Lower lobe of right lung (tissue), 2 donors: ENCODE data around the gene DAGLB. TPM values are rescaled to one million over a fixed set of nuclear protein-coding genes. Genes with fewer than 3 reads are reported as not detected.

Experiments used
- ATAC-seq, 2 donors: fragments of 200-7000 bp; cut with Tn5 transposase; one replicate each; pipeline ENCODE4 v1.9.1; 2020 to 2022; ENCODE audit warnings: mild to moderate bottlenecking in 2 of 2, moderate library complexity in 2 of 2
- DNase-seq: peaks from one replicate; pipeline ENCODE4 v3.0.0-alpha.2; 2020
- H3K27ac ChIP-seq: fragments of 200-600 bp; one replicate; pipeline ENCODE4 v1.8.0; 2022
- H3K27me3 ChIP-seq: fragments of 200-600 bp; one replicate; pipeline ENCODE4 v1.8.0; 2022; ENCODE audit warnings: low read depth
- H3K36me3 ChIP-seq: fragments of 200-600 bp; one replicate; pipeline ENCODE4 v1.8.0; 2022; ENCODE audit warnings: mild to moderate bottlenecking
- H3K4me1 ChIP-seq: fragments of 200-600 bp; one replicate; pipeline ENCODE4 v1.8.0; 2022
- H3K4me3 ChIP-seq: fragments of 200-600 bp; one replicate; pipeline ENCODE4 v1.8.0; 2022; ENCODE audit warnings: mild to moderate bottlenecking
- H3K9me3 ChIP-seq: fragments of 200-600 bp; one replicate; pipeline ENCODE4 v1.8.0; 2022
- intact Hi-C: fragments of 100-400 bp; cut with DNase I; formaldehyde crosslinking; loops from one replicate; pipeline ENCODE4 v1.11.0; 2022
- total RNA-seq: library from RNA; stranded (reverse); fragmentation: NEBNext Ultra II Directional; extraction: Animal tissue kit (Norgen Biotek cat#: 25700); gene quantifications from one replicate; pipeline ENCODE4 v1.2.1, GENCODE V29; 2021
- TF ChIP-seq, protein P1 (sequence below): fragments of 200-600 bp; IDR thresholded peaks from one replicate; pipeline ENCODE4 v1.8.0; 2022; ENCODE audit warnings: antibody characterized with exemption, mild to moderate bottlenecking
- donor health status: DM: no; HTN: yes; CAD: no; lungs with severe emphysema.

DAGLB gene
- total RNA-seq, 1 donor from 2014 or later = 40.6 TPM

DNA sequence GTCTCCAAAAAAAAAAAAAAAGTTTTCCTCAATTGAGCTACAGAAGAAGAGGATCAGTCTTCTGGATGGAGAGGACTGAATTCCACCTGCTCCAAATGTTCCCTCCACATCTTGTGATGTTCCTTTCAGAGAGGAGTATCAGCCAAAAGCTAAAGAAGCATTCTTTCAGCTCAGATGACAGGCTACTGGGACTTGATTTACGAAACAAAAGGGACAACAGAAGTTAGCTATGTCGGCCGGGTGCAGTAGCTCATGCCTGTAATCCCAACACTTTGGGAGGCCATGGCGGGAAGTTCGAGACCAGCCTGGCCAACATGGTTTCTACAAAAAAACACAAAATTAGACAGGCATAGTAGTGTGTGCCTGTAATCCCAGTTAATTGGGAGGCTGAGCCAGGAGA is 7.4 kb downstream of the DAGLB start:
- Histone ChIP-seq H3K36me3 (peaks cover 40% of the 10 kb centered on the region), H3K27ac (no peak overlapping the region), H3K4me3 (no peak overlapping the region), H3K4me1 (peaks cover 57% of the 10 kb centered on the region), H3K9me3 (no peaks in the 10 kb centered on the region), H3K27me3 (no peaks in the 10 kb centered on the region)
- intact Hi-C loops = no loop called here
- DNase-seq = no peak
- ATAC-seq = no peak
- TF ChIP-seq, protein P1, sequence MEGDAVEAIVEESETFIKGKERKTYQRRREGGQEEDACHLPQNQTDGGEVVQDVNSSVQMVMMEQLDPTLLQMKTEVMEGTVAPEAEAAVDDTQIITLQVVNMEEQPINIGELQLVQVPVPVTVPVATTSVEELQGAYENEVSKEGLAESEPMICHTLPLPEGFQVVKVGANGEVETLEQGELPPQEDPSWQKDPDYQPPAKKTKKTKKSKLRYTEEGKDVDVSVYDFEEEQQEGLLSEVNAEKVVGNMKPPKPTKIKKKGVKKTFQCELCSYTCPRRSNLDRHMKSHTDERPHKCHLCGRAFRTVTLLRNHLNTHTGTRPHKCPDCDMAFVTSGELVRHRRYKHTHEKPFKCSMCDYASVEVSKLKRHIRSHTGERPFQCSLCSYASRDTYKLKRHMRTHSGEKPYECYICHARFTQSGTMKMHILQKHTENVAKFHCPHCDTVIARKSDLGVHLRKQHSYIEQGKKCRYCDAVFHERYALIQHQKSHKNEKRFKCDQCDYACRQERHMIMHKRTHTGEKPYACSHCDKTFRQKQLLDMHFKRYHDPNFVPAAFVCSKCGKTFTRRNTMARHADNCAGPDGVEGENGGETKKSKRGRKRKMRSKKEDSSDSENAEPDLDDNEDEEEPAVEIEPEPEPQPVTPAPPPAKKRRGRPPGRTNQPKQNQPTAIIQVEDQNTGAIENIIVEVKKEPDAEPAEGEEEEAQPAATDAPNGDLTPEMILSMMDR = no peak

DNA sequence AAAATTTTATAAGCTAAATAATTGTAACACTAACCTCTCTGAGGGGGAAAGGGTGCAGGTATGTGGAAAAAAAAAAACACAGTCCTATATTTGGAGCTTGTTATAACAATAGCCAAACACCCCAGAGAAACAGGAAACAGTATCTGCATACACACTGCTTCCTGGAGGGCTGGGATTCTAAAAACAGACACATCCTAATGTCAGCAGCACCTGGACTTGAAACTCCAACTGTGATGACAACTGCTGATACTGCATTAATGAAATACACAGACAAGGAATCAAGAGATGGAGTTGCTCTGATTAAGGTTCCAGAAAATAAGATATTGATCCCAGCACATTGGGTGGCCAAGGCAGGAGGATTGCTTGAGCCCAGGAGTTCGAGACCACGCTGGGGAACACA is 9.3 kb downstream of the DAGLB start:
- intact Hi-C loops = no loop called here
- ATAC-seq (no peak), DNase-seq (no peak)
- no peaks in the 10 kb centered on the region for H3K27me3 ChIP-seq
- no peak overlapping the region for H3K4me3 ChIP-seq
- H3K36me3 ChIP-seq = peaks cover 35% of the 10 kb centered on the region
- H3K27ac ChIP-seq = no peak overlapping the region
- H3K4me1 ChIP-seq = peaks cover 55% of the 10 kb centered on the region
- TF ChIP-seq, protein P1 = no peak
- no peaks in the 10 kb centered on the region for H3K9me3 ChIP-seq

DNA sequence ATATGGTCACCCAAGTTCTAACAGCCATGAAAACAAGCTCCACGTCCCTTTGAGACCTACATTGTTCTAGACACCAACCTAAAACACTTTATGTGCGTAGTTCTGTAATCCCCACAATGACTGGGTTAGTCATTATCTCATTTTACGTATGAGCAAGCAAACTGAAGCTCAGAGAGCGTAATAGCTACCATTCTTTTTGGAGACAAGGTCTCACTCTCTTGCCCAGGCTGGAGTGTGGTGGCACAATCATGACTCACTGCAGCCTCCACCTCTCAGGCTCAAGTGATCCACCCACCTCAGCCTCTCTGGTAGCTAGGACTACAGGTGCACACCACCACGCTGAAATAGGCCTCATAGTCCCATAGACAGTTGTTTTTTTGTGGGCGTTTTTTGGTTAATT is 10.5 kb downstream of the DAGLB start:
- Histone ChIP-seq H3K4me1 (peaks cover 54% of the 10 kb centered on the region), H3K4me3 (no peak overlapping the region)

GRCh38 chr7:6436385-6436685 is 11.4 kb downstream of the DAGLB start:
- Histone ChIP-seq H3K4me3 (peak overlapping the region; percentile 32), H3K4me1 (peaks cover 54% of the 10 kb centered on the region), H3K27ac (peak overlapping the region; percentile 75), H3K27me3 (no peaks in the 10 kb centered on the region), H3K36me3 (peaks cover 39% of the 10 kb centered on the region), H3K9me3 (no peaks in the 10 kb centered on the region)
- intact Hi-C loops = no loop called here
- TF ChIP-seq, protein P1 = no peak
- DNase-seq (no peak), ATAC-seq (peak; percentile 19 to 49)

More for the DNA sequence above, 10.5 kb downstream of the DAGLB start:
- Histone ChIP-seq H3K36me3 (peaks cover 39% of the 10 kb centered on the region), H3K9me3 (no peaks in the 10 kb centered on the region), H3K27ac (no peak overlapping the region), H3K27me3 (no peaks in the 10 kb centered on the region)
- no peak for ATAC-seq
- intact Hi-C loops = no loop called here
- TF ChIP-seq, protein P1 = no peak
- DNase-seq = no peak

DNA sequence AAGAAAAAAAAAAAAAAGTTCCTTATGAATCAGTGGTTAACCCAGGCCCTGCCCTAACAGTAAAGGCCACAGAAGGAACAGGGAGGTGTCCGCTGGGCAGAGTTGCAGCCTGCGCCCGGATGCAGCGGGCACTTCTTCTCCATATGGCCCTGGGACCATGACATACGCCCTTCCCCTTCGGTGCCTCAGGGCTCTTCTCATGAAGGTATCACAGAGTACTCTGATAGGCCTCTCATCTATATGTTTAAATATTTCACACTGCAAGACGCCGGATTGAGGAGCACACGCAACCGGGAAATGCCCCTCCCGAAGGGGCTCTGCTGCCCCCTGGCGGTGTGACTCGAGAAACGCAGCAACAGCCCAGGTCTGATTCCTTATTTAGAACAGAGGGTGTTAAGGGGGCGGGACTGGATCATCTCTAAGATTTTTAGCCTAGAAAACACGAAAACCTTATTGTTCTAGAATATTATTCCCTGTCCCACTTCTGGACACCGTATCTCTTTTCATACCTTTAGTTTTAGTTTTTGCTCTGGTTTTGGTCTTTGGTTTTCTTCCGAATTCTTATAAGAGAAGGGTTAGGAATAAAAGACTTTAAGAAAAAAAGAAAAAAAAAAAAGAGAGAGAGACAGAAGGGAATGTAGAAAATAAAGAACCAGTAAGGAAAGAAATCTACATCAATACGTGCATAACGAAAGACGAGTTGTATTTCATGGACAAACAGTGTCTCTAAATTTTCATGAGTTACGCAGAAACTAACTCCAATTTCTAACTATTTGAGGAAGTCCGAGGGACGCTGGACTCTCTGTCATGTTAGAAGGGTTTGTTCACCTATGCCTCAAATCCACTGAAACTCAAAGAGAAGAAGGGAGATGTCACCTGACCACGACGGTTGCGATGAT is 12.0 kb downstream of the DAGLB start:
- intact Hi-C loops = no loop called here
- DNase-seq (peak; percentile 84), ATAC-seq (peak; percentile 92 to 94)
- H3K9me3 ChIP-seq = no peaks in the 10 kb centered on the region
- TF ChIP-seq, protein P1 = peak; percentile 97
- peak overlapping the region; percentile 32 for H3K4me3 ChIP-seq
- H3K4me1 ChIP-seq = peaks cover 54% of the 10 kb centered on the region
- H3K27ac ChIP-seq = peak overlapping the region; percentile 75
- H3K27me3 ChIP-seq = no peaks in the 10 kb centered on the region
- peaks cover 42% of the 10 kb centered on the region for H3K36me3 ChIP-seq
